Loucy (cell line): ENCODE data around the gene SLC25A13.

Experiments used
- H2AFZ ChIP-seq: fragments of 200-600 bp; sonication (generic); 2 replicates; pipeline ENCODE4 v1.6.0; 2016; ENCODE audit warnings: antibody characterized with exemption, mild to moderate bottlenecking, low read length, moderate library complexity
- H3F3A ChIP-seq: fragments of 200-600 bp; 2 replicates; pipeline ENCODE4 v1.6.0; 2016; ENCODE audit warnings: antibody characterized with exemption, low read depth, mild to moderate bottlenecking
- H3K27me3 ChIP-seq: fragments of 200-600 bp; sonication (generic); 2 replicates; pipeline ENCODE4 v1.6.1; 2014; ENCODE audit warnings: low read length, mild to moderate bottlenecking; ENCODE audit not compliant: insufficient read depth, poor library complexity, severe bottlenecking
- H3K36me3 ChIP-seq: fragments of 200-600 bp; sonication (generic); 2 replicates; pipeline ENCODE4 v1.6.1; 2016; ENCODE audit warnings: low read length; ENCODE audit not compliant: insufficient read depth
- H3K4me1 ChIP-seq: fragments of 200-600 bp; sonication (generic); 2 replicates; pipeline ENCODE4 v1.5.1; 2014; ENCODE audit warnings: low read length, mild to moderate bottlenecking; ENCODE audit not compliant: insufficient read depth, poor library complexity, severe bottlenecking
- H3K4me2 ChIP-seq: fragments of 200-600 bp; sonication (generic); 2 replicates; pipeline ENCODE4 v1.6.0; 2014; ENCODE audit warnings: antibody characterized with exemption, low read length, low read depth, mild to moderate bottlenecking; ENCODE audit not compliant: poor library complexity, severe bottlenecking
- H3K4me3 ChIP-seq: fragments of 200-600 bp; sonication (generic); 2 replicates; pipeline ENCODE4 v1.5.1; 2014; ENCODE audit warnings: low read length, mild to moderate bottlenecking, mixed read lengths; ENCODE audit not compliant: poor library complexity, severe bottlenecking
- H3K79me2 ChIP-seq: fragments of 200-600 bp; sonication (generic); 2 replicates; pipeline ENCODE4 v1.6.1; 2014; ENCODE audit warnings: low read length; ENCODE audit not compliant: insufficient read depth
- H3K9ac ChIP-seq: fragments of 200-600 bp; sonication (generic); 2 replicates; pipeline ENCODE4 v1.6.0; 2014; ENCODE audit warnings: mild to moderate bottlenecking, low read depth, low read length, moderate library complexity; ENCODE audit not compliant: poor library complexity, severe bottlenecking
- H3K9me2 ChIP-seq: fragments of 200-600 bp; sonication (generic); replicated peaks from 2 replicates; pipeline ENCODE4 v1.6.1; 2016; ENCODE audit warnings: low read depth, low read length, mixed read lengths
- H3K9me3 ChIP-seq: fragments of 200-600 bp; sonication (generic); 2 replicates; pipeline ENCODE4 v1.6.1; 2014; ENCODE audit warnings: mild to moderate bottlenecking, antibody characterized with exemption, low read length, low read depth; ENCODE audit not compliant: insufficient read depth
- H4K20me1 ChIP-seq: fragments of 200-600 bp; sonication (generic); 2 replicates; pipeline ENCODE4 v1.6.0; 2014; ENCODE audit warnings: antibody characterized with exemption, low read length, mild to moderate bottlenecking; ENCODE audit not compliant: insufficient read depth, poor library complexity, severe bottlenecking
- CTCF ChIP-seq: fragments of 200-600 bp; sonication (generic); conservative IDR thresholded peaks from 2 replicates; pipeline ENCODE4 v1.5.1; 2014; ENCODE audit warnings: mild to moderate bottlenecking, antibody characterized with exemption, low read length
- EZH2phosphoT487 ChIP-seq: fragments of 200-600 bp; IDR thresholded peaks from 2 replicates; pipeline ENCODE4 v1.6.1; 2018; ENCODE audit warnings: antibody characterized with exemption, mild to moderate bottlenecking, moderate library complexity, borderline replicate concordance

SLC25A13 gene

GRCh38 chr7:96269246-96269994 is 52.5 kb downstream of the SLC25A13 start:
- H3K4me1 ChIP-seq = no peaks in the 10 kb centered on the region
- H3F3A ChIP-seq = no peaks in the 10 kb centered on the region
- no peak overlapping the region for H3K9ac ChIP-seq
- no peak for TF ChIP-seq EZH2phosphoT487
- no peak for TF ChIP-seq CTCF
- no peak overlapping the region for H3K4me3 ChIP-seq
- no peaks in the 10 kb centered on the region for H3K27me3 ChIP-seq
- H3K9me3 ChIP-seq = no peaks in the 10 kb centered on the region
- H3K9me2 ChIP-seq = no peaks in the 10 kb centered on the region
- peaks cover 10% of the 10 kb centered on the region; the same call in 1 of the 2 replicates for H3K79me2 ChIP-seq
- no peaks in the 10 kb centered on the region for H4K20me1 ChIP-seq
- H2AFZ ChIP-seq = no peak overlapping the region
- peaks cover 17% of the 10 kb centered on the region; the same call in 1 of the 2 replicates for H3K36me3 ChIP-seq
- H3K4me2 ChIP-seq = no peak overlapping the region

- Histone ChIP-seq H3K27me3 (no peaks in the 10 kb centered on the region), H3K79me2 (peaks cover 10% of the 10 kb centered on the region; the same call in 1 of the 2 replicates)
These were observed 55.3 kb downstream of the SLC25A13 start for GRCh38 chr7:96266580-96266979.

GRCh38 chr7:96266015-96266414 is 55.9 kb downstream of the SLC25A13 start:
- Histone ChIP-seq H3K4me2 (no peak overlapping the region), H4K20me1 (no peaks in the 10 kb centered on the region), H3K9me2 (no peaks in the 10 kb centered on the region), H3K4me3 (no peak overlapping the region), H3K79me2 (peaks cover 10% of the 10 kb centered on the region; the same call in 1 of the 2 replicates), H3K36me3 (peaks cover 12% of the 10 kb centered on the region; the same call in 1 of the 2 replicates), H3F3A (no peaks in the 10 kb centered on the region), H3K4me1 (peaks cover 6% of the 10 kb centered on the region), H2AFZ (no peak overlapping the region), H3K9me3 (no peaks in the 10 kb centered on the region), H3K9ac (no peak overlapping the region), H3K27me3 (no peaks in the 10 kb centered on the region)
- TF ChIP-seq EZH2phosphoT487 = no peak
- TF ChIP-seq CTCF = no peak

More at GRCh38 chr7:96266580-96266979, 55.3 kb downstream of the SLC25A13 start:
- no peaks in the 10 kb centered on the region for H3F3A ChIP-seq
- peaks cover 6% of the 10 kb centered on the region for H3K4me1 ChIP-seq
- H3K9me2 ChIP-seq = no peaks in the 10 kb centered on the region
- no peaks in the 10 kb centered on the region for H3K9me3 ChIP-seq
- no peak overlapping the region for H3K4me3 ChIP-seq
- no peaks in the 10 kb centered on the region for H4K20me1 ChIP-seq
- no peak overlapping the region for H3K9ac ChIP-seq
- H3K4me2 ChIP-seq = no peak overlapping the region
- no peak overlapping the region for H2AFZ ChIP-seq
- H3K36me3 ChIP-seq = peaks cover 12% of the 10 kb centered on the region; the same call in 1 of the 2 replicates
- no peak for TF ChIP-seq CTCF
- no peak for TF ChIP-seq EZH2phosphoT487
